HCT116 (cell line): Measurements from ENCODE around the gene PRPF18. TPM values are rescaled to one million over a fixed set of nuclear protein-coding genes. Genes with fewer than 3 reads are reported as not detected.

ENCODE experiments used
- ATAC-seq: fragments of 200-7000 bp; cut with Tn5 transposase; 2 replicates; pipeline ENCODE4 v1.9.1; 2020; ENCODE audit warnings: mild to moderate bottlenecking, moderate library complexity
- BruUV-seq: library from RNA; stranded (reverse); fragments of 400-500 nt; replicated peaks from 2 replicates; lab custom pipeline; 2021; lab: Mats Ljungman, UMichigan
- CTCF ChIA-PET: fragments of 300-600 bp; sonication (Branson Sonifier 250); formaldehyde crosslinking; loops from one replicate; lab custom pipeline; 2021; ENCODE audit warnings: antibody characterized with exemption; lab: Charles Lee
- POLR2A ChIA-PET: fragments of 300-600, 350-600 bp; sonication (Branson Sonifier 250); formaldehyde crosslinking; loops from one replicate; lab custom pipeline; 2021; ENCODE audit warnings: antibody characterized with exemption; lab: Charles Lee
- RAD21 ChIA-PET, 2 experiments: fragments of 300-600 bp; sonication (Branson Sonifier 250); formaldehyde crosslinking; loops; one replicate each; lab custom pipeline; 2023; ENCODE audit warnings: low total read pairs in 2 of 2; ENCODE audit not compliant: uncharacterized antibody in 2 of 2, unreplicated experiment in 2 of 2, low non-redundant PET in 1 of 2; lab: Charles Lee
- DNase-seq: peaks from one replicate; pipeline ENCODE4 v3.0.0-alpha.2; 2010; ENCODE audit warnings: low read depth, low spot score
- H2AFZ ChIP-seq: fragments of 200-600 bp; shearing (Covaris generic), sonication (generic); 2 replicates; pipeline ENCODE4 v1.6.1; 2017; ENCODE audit warnings: low read depth, mixed run types, mixed read lengths, antibody characterized with exemption, low read length; ENCODE audit not compliant: poor library complexity, severe bottlenecking
- H3K27ac ChIP-seq: 2 replicates; pipeline ENCODE4 v1.5.1; 2012; ENCODE audit warnings: low read depth, low read length
- H3K27me3 ChIP-seq: fragments of 200-600 bp; sonication (generic); 2 replicates; pipeline ENCODE4 v1.6.1; 2016; ENCODE audit warnings: mixed run types, low read length, mixed read lengths; ENCODE audit not compliant: insufficient read depth
- H3K36me3 ChIP-seq, 2 experiments: fragments of 200-500 bp in 1 of 2; fragments of 200-600 bp in 1 of 2; sonication (Bioruptor generic) in 1 of 2; sonication (generic) in 1 of 2; 2 replicates each; pipeline versions ENCODE4 v1.5.1 to v1.6.1; 2014 to 2016; ENCODE audit warnings: low read length in 2 of 2, inconsistent platforms in 1 of 2, mixed read lengths in 1 of 2, mixed run types in 1 of 2; ENCODE audit not compliant: insufficient read depth in 2 of 2, control insufficient read depth in 1 of 2
- H3K4me1 ChIP-seq, 2 experiments: fragments of 200-600 bp in 1 of 2; sonication (generic) in 1 of 2; 2 replicates each; pipeline versions ENCODE4 v1.5.1 to v1.6.1; 2012 to 2017; ENCODE audit warnings: low read length in 2 of 2, inconsistent platforms in 1 of 2, mild to moderate bottlenecking in 1 of 2, mixed read lengths in 1 of 2, mixed run types in 1 of 2, moderate library complexity in 1 of 2; ENCODE audit not compliant: insufficient read depth in 2 of 2, control insufficient read depth in 1 of 2
- H3K4me2 ChIP-seq: fragments of 200-600 bp; sonication (generic); 2 replicates; pipeline ENCODE4 v1.6.1; 2017; ENCODE audit warnings: mixed run types, low read length, mixed read lengths
- H3K4me3 ChIP-seq, 2 experiments: fragments of 200-600 bp in 1 of 2; sonication (generic) in 1 of 2; replicated peaks in 1 of 2; 2 replicates each; pipeline ENCODE4 v1.5.1; 2011 to 2016; ENCODE audit warnings: low read length in 2 of 2, control low read depth in 1 of 2, low read depth in 1 of 2, mild to moderate bottlenecking in 1 of 2, mixed read lengths in 1 of 2, mixed run types in 1 of 2
- H3K79me2 ChIP-seq: fragments of 200-600 bp; sonication (generic); 2 replicates; pipeline ENCODE4 v1.6.1; 2017; ENCODE audit warnings: mild to moderate bottlenecking, mixed run types, low read length, moderate library complexity, mixed read lengths; ENCODE audit not compliant: insufficient read depth
- H3K9ac ChIP-seq: fragments of 200-600 bp; sonication (generic); 2 replicates; pipeline ENCODE4 v1.6.1; 2016; ENCODE audit warnings: low read length, mixed read lengths
- H3K9me2 ChIP-seq: fragments of 200-600 bp; sonication (generic), shearing (Covaris generic); 2 replicates; pipeline ENCODE4 v1.6.1; 2017; ENCODE audit warnings: mixed run types, mild to moderate bottlenecking, moderate library complexity; ENCODE audit not compliant: insufficient read depth
- H3K9me3 ChIP-seq, 2 experiments: fragments of 200-500 bp in 1 of 2; fragments of 200-600 bp in 1 of 2; sonication (Bioruptor generic) in 1 of 2; sonication (generic) in 1 of 2; 2 replicates each; pipeline ENCODE4 v1.6.1; 2014 to 2017; ENCODE audit warnings: low read length in 2 of 2, mixed read lengths in 2 of 2, inconsistent platforms in 1 of 2, low read depth in 1 of 2, mild to moderate bottlenecking in 1 of 2, mixed run types in 1 of 2, moderate library complexity in 1 of 2; ENCODE audit not compliant: control insufficient read depth in 1 of 2, insufficient read depth in 1 of 2
- H4K20me1 ChIP-seq: fragments of 200-600 bp; sonication (generic), shearing (Covaris generic); 2 replicates; pipeline ENCODE4 v1.6.1; 2017; ENCODE audit warnings: mixed run types, mild to moderate bottlenecking, moderate library complexity; ENCODE audit not compliant: insufficient read depth
- CEBPB ChIP-seq: IDR thresholded peaks from 2 replicates; pipeline ENCODE4 v1.6.1; 2012; ENCODE audit warnings: low read depth
- EGR1 ChIP-seq: IDR thresholded peaks from 2 replicates; pipeline ENCODE4 v1.6.1; 2012; ENCODE audit warnings: low read depth
- ELF1 ChIP-seq: IDR thresholded peaks from 2 replicates; pipeline ENCODE4 v1.6.1; 2012; ENCODE audit warnings: low read depth, borderline replicate concordance
- EZH2 ChIP-seq: fragments of 200-600 bp; sonication (generic); IDR thresholded peaks from 2 replicates; pipeline ENCODE4 v1.6.1; 2017; ENCODE audit warnings: antibody characterized with exemption, mixed run types
- EZH2phosphoT487 ChIP-seq: fragments of 200-600 bp; IDR thresholded peaks from 2 replicates; pipeline ENCODE4 v1.6.1; 2018; ENCODE audit warnings: antibody characterized with exemption, borderline replicate concordance
- FOSL1 ChIP-seq: IDR thresholded peaks from 2 replicates; pipeline ENCODE4 v1.6.1; 2012; ENCODE audit warnings: low read depth
- JUND ChIP-seq: IDR thresholded peaks from 2 replicates; pipeline ENCODE4 v1.6.1; 2012
- MAX ChIP-seq: IDR thresholded peaks from 2 replicates; pipeline ENCODE4 v1.6.1; 2012
- POLR2A ChIP-seq: IDR thresholded peaks from 2 replicates; pipeline ENCODE4 v1.7.0; 2011; ENCODE audit warnings: borderline replicate concordance; ENCODE audit not compliant: insufficient read depth, insufficient read length; ENCODE audit errors: extremely low read depth
- POLR2AphosphoS5 ChIP-seq: IDR thresholded peaks from 2 replicates; pipeline ENCODE4 v1.6.1; 2011; ENCODE audit warnings: mild to moderate bottlenecking, low read depth, low read length, moderate library complexity
- RAD21 ChIP-seq: IDR thresholded peaks from 2 replicates; pipeline ENCODE4 v1.6.1; 2012; ENCODE audit warnings: low read depth, mild to moderate bottlenecking
- SIN3A ChIP-seq: IDR thresholded peaks from 2 replicates; pipeline ENCODE4 v1.6.1; 2012; ENCODE audit warnings: low read depth
- SP1 ChIP-seq: IDR thresholded peaks from 2 replicates; pipeline ENCODE4 v1.6.1; 2012; ENCODE audit warnings: low read depth
- SRF ChIP-seq: IDR thresholded peaks from 2 replicates; pipeline ENCODE4 v1.6.1; 2012; ENCODE audit warnings: low read depth
- TCF7L2 ChIP-seq: IDR thresholded peaks from 2 replicates; pipeline ENCODE4 v1.7.0; 2011; ENCODE audit warnings: borderline replicate concordance, inconsistent platforms; ENCODE audit not compliant: insufficient read depth, insufficient read length; ENCODE audit errors: extremely low read depth
- YY1 ChIP-seq: IDR thresholded peaks from 2 replicates; pipeline ENCODE4 v1.6.1; 2011; ENCODE audit warnings: low read length, low read depth, moderate library complexity, mild to moderate bottlenecking; ENCODE audit not compliant: insufficient replicate concordance; ENCODE audit errors: extremely low read depth
- ZBTB33 ChIP-seq: IDR thresholded peaks from 2 replicates; pipeline ENCODE4 v1.6.1; 2011; ENCODE audit warnings: mild to moderate bottlenecking, low read length, moderate library complexity; ENCODE audit not compliant: insufficient replicate concordance; ENCODE audit errors: extremely low read depth
- ZFX ChIP-seq: fragments of 450-650 bp; IDR thresholded peaks from 2 replicates; pipeline ENCODE4 v1.6.1; 2017
- intact Hi-C: fragments of 100-400 bp; cut with micrococcal nuclease; formaldehyde crosslinking; loops from 2 replicates; pipeline ENCODE4 v1.10.0; 2022
- total RNA-seq: library from RNA; stranded (reverse); gene quantifications from one replicate; pipeline ENCODE4 v1.2.1, GENCODE V29; 2021; ENCODE audit not compliant: unreplicated experiment
- TF ChIP-seq, protein P1 (sequence below): IDR thresholded peaks from 2 replicates; pipeline ENCODE4 v1.6.1; 2012

The PRPF18 gene
- total RNA-seq, 1 experiment from 2014 or later: 16.2 TPM

DNA sequence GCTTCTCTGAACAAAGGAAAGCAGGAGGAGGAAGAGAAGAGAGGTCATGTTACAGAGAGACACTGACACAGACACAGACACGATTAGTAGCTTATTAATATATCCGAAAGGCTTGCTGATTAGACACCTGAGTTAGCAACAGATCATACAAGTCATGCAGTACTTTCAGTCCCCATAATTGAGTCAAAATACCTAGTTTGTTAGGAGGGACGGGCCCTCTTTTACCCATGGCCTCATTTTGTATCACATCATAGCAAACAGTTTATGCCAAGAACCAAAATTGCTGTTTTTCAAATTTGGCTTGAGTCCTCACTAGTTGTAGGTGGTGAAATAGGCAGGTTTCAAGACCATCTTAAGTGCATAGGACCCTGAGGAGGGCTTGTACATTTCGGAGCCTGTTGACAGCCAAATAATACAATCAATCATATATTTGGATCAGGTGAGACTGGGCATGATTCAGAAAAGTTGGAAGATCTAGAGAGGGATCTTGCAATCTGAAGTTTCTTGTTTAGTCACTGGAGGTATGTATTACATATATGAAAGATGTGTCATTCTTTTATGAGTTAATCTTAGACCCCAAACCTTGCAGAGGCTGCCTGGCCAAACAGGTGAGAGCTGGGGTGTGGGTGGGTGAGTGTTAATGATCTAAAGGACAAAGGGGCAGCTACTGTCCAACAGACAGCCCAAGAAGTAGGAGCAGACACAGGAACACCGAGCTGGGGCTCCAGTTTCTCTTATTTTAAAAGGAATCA, 65.4 kb downstream of the PRPF18 start:
- Histone ChIP-seq H3K4me1 (no peaks in the 10 kb centered on the region), H3K36me3 (no peaks in the 10 kb centered on the region), H3K79me2 (no peaks in the 10 kb centered on the region), H3K4me2 (no peak overlapping the region), H3K9me3 (no peaks in the 10 kb centered on the region), H3K9me2 (no peaks in the 10 kb centered on the region), H3K27me3 (no peaks in the 10 kb centered on the region), H4K20me1 (no peaks in the 10 kb centered on the region), H2AFZ (no peak overlapping the region), H3K4me3 (no peak overlapping the region), H3K9ac (no peak overlapping the region), H3K27ac (no peak overlapping the region)
- no peak for DNase-seq
- RAD21 ChIA-PET: no interaction called here
- intact Hi-C loops: no loop called here
- ATAC-seq: no peak
- BruUV-seq: no TSS peak
- TF ChIP-seq MAX: no peak
- TF ChIP-seq SP1: no peak
- no peak for TF ChIP-seq SIN3A
- TF ChIP-seq YY1: no peak
- TF ChIP-seq EZH2phosphoT487: no peak
- no peak for TF ChIP-seq JUND
- TF ChIP-seq EGR1: no peak
- no peak for TF ChIP-seq FOSL1
- TF ChIP-seq ZFX: no peak
- POLR2A ChIA-PET: no interaction called here
- CTCF ChIA-PET: no interaction called here

- Histone ChIP-seq H3K27me3 (no peaks in the 10 kb centered on the region), H3K79me2 (no peaks in the 10 kb centered on the region), H3K4me3 (no peak overlapping the region), H3K36me3 (no peaks in the 10 kb centered on the region), H3K9me3 (no peaks in the 10 kb centered on the region), H3K4me1 (no peaks in the 10 kb centered on the region), H4K20me1 (no peaks in the 10 kb centered on the region), H2AFZ (no peak overlapping the region), H3K4me2 (no peak overlapping the region), H3K27ac (no peak overlapping the region), H3K9ac (no peak overlapping the region), H3K9me2 (no peaks in the 10 kb centered on the region)
- ChIA-PET POLR2A (no interaction called here), CTCF (no interaction called here), RAD21 (no interaction called here)
- no TSS peak for BruUV-seq
- intact Hi-C loops: no loop called here
- no peak for ATAC-seq
- no peak for TF ChIP-seq TCF7L2
- no peak for TF ChIP-seq CEBPB
- TF ChIP-seq SIN3A: no peak
- TF ChIP-seq YY1: no peak
- no peak for TF ChIP-seq ZBTB33
- no peak for TF ChIP-seq POLR2A
- TF ChIP-seq, protein P1, sequence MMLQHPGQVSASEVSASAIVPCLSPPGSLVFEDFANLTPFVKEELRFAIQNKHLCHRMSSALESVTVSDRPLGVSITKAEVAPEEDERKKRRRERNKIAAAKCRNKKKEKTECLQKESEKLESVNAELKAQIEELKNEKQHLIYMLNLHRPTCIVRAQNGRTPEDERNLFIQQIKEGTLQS: no peak
- no peak for TF ChIP-seq EGR1
- no peak for TF ChIP-seq EZH2phosphoT487
- TF ChIP-seq RAD21: no peak
- TF ChIP-seq ELF1: no peak
- TF ChIP-seq EZH2: no peak
- no peak for TF ChIP-seq SRF
- TF ChIP-seq POLR2AphosphoS5: no peak
- no peak for TF ChIP-seq ZFX
- no peak for DNase-seq
Measured at GRCh38 chr10:13652860-13653259, 66.1 kb downstream of the PRPF18 start.
